ENCODE data around the gene RHCG.
A peak's percentile ranks its signal among the peaks of the same experiment; 100 is the strongest.

Gene RHCG

DNA sequence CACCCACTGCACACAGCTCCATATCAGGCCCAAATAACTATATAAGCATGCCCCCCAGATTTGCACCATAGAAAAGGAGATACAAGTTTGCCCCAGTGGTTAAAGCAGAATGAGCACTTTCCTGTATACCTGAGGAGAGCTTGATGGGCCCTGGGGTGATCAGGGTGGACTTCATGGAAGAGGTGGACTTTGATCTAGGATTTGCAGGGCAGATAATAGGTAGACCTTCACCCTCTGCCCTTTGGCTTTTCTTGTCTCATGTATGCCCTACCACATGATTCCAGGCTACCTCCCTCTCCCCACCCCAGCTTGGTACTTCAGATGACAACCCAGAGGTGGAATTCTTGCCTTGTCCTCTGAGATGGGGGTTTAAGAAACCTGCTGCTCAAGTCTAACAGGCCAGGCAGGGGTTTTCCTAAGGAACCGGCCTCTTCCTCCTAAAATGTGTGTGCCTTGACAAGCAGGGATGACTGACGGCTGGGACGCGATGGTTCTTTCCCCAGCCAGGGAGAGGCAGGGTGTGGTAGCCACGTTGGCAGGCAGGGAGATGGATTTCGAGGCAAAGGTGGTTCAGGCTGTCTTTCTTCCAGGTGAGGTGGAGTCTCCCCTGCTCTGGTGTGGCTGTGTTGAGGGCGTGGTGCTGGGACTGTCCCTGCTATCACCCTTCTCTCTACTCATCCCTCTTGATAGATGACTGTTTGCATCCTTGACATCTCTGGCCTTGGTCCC is 6.6 kb upstream of the RHCG start:
- DNase-seq = no peak

- DNase-seq = no peak
Observed at GRCh38 chr15:89501646-89502045, 5.3 kb upstream of the RHCG start.

DNA sequence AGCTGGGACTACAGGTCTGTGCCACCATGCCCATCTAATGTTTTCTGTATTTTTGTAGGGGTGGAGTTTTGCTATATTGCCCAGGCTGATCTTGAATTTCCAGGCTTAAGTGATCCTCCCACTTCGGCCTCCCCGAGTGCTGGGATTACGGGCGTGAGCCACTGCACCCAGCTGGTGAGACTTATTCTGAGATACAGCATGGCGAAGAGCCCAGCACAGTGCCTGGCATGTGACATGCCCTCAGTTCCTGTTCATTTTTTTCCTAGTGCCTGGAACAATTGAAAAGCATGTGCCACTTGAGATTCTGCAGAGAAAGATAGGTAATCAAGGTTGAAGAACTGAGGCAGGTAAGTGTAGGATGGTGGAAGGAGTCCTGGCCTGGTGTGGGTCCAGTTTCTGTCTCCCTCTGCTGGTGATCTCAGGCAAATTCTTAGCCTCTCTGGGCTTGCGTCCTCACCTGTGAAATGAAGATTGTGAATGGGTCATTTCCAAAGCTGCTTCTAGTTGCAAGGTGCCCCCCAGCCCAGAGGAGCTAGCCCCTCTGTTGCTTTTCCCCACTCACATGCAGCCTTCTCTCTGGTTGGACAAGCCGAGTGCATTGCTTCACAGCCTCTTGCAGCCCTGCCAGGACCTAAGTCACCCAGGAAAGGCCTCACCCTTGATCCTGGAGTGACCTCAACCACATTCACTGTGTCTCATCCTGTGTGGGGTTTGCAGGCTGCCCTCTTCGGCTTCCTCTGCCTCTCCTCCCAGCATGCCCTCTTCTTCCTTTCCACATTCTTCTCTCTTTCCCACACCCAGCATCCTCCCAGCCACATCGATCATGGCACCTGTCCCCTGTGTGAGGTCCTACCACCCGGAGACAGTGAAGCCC is 4.3 kb upstream of the RHCG start:
- no peak for DNase-seq

GRCh38 chr15:89499156-89499555 is 2.8 kb upstream of the RHCG start:
- DNase-seq = no peak

DNA sequence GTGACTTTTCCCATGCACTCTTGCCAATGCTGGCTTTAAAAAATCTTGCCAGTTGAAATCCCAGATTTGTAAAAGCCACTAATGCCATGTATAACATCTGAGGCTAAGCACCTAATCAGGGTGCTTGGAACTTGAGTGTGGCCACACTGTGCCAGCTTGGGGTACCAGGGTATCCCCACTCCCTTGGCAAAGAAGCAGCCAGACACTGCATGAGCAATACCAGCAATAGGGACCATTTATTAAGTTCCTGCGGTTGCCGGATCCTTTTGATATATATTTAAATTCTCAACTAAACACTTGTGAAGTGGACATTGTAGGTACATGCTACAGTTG is 2.2 kb upstream of the RHCG start:
- DNase-seq = no peak

GRCh38 chr15:89497231-89497630 is 848 bp upstream of the RHCG start:
- DNase-seq = no peak

DNA sequence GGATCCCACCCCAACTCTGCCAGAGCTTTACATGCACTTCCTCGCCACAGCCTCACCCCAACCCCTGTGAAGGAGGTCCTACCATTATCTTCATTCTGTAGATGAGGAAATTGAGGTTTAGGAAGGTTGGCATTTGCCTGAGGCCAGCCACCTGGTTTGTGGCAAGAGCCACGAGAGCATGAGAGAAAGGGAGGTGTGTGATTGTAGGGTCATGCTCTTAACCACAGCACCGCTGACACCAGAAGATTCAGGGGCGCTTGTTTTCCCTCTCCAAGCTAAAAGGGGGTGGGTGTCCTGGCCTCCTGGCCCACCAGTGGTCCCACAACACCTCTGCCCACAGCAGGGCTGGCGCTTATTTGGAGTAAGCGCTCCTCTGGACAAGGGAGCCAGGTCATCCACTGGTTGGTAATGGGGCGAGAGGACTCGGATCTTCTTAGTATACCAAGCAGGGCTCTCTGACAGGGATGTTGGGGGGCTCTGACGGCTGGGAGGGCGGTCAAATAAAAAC is 691 bp downstream of the RHCG start:
- DNase-seq = no peak

DNA sequence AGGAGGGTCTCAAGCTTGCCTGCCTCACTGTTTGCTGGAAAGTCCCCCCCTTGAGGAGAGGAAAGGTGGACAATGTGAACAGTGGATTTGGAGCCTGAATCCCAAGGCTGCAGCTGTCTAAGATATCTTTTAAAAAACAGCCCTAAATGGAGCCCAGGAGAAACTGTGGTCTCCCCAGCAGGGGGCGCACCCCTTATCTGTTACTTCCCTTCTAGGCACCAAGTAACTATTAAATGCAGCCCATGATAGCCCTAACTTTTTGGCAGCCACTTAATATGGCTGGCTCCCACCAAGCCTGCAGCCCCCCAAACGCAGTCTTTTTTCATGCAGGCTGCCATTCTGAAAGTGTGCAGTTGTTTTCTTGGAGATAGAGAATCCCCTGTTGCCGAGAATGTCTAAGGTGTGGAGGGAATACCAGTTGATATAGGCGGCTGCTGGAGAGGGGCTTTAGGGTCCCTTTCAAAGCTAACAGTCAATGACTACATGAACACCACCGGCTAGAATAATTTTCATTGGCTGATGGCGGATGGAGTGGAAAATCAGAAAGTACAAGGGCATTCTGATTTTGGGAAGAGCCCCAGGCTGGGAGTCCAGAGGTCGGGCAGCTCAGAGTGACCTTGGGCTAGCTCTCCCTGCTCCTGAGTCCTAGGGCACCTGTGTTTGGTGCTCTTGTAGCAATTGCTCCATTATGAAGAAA is 1.3 kb downstream of the RHCG start:
- no peak for DNase-seq

DNA sequence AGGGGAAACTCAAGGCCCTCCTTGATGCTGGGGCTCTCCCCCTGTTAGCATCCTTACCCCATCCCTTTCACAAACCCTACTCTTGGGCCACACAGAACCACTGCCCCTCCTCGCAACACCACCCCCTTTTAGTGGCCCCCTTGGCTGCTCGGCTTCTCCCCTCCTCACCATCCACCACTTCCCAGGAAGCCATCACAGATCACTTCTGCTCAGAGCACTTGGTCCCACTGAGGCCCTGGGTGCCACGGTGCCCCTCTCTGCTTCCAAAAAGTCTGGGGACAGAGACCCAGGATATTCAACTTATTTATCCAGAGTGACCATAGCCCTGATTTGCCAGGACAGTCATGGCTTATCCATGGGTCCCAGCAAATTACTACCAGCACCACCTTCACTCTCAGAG is 2.4 kb downstream of the RHCG start:
- DNase-seq = no peak

GRCh38 chr15:89492934-89493631 is 3.3 kb downstream of the RHCG start:
- DNase-seq = no peak

DNA sequence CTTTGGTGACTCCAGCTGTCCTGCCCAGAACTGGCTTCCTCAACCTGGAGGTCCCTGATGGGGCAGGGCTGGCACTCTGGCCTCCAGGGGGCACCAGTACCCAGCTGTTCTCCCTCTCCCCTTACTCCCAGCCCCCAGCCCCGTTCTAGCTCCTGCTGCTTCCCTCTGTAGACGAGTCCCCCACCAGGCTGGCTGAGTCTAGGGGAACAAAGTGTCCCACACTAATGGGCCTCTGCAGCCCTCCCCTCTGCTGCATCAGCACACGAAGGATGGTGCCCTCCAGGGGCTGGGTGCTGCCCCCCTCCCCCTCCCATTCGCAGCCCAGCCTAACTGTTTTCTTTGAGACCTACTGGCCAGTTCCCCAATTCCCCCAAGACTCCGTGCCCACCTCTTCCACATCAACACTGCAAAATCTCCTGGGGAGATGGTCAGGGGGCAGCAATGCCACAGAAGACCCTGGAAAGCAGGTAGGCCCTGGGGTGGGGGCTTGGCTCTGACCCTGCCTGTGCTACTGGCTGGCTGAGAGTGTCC is 4.2 kb downstream of the RHCG start:
- DNase-seq = no peak

DNA sequence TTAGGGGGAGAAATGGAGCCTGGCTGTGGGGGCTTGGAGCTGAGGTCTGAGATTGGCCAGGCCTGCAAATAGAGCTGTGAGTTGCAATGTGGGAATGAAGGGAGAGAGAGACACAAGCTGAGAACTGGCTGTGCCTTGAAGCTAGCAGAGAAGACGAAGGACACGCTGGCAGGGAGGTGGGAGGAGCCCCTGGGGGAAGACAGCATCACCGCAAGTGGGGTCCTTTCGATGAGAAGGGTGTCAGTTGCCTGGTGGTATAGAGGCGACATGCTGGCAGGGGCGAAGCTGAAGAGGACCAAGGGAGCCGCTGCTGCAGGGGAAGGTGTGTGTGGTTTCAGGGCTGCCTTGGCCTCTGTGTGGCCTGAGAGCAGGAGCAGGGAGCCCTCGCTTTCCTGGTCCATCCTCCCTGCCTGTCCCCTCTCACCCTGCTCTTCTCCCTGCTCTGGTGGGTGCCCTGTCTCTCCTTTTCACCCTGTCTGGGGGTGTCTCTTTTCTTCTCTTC is 5.5 kb downstream of the RHCG start:
- no peak for DNase-seq

- no peak for DNase-seq
Observed at GRCh38 chr15:89490081-89490813, 6.1 kb downstream of the RHCG start.

DNA sequence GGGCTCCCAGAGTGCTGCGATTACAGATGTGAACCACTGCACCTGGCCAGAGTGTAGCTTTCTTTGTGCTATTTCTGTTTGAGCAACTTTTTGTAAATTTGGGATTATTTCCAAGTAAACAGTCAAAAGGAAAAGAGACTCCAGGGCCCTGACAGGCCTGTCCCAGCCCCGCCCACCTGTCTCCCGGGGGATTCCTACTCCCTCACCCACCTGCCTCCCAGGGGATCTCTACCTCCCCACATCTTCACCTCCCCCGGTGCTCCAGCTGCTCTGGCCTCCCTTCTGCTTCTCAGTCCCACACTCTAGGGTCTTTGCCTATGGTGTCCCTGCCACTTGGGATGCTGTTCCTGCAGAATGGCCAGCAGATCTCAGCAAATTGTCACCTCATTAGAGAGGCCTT is 7.0 kb downstream of the RHCG start:
- no peak for DNase-seq

DNA sequence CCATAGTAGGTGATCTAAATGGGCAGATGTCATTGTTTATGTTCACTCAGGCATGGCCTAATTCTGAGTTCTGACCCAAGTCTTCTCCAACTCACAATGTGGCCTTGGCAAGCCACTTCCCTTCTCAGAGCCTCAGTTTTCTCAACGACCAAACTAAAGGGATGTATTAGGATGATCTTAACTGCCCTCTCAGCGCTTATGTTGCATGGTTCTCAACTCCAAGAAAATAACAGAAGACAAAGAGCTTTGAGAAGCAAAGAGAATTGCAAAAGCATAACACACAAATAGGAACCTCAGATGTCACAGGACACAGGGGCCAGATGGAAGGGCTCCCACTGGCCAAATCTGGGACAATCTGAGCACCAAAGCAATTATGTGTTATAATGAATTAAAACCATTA is 8.6 kb downstream of the RHCG start:
- DNase-seq = no peak

- DNase-seq = peak; percentile 27
Observed at GRCh38 chr15:89486726-89487050, 9.7 kb downstream of the RHCG start.

DNA sequence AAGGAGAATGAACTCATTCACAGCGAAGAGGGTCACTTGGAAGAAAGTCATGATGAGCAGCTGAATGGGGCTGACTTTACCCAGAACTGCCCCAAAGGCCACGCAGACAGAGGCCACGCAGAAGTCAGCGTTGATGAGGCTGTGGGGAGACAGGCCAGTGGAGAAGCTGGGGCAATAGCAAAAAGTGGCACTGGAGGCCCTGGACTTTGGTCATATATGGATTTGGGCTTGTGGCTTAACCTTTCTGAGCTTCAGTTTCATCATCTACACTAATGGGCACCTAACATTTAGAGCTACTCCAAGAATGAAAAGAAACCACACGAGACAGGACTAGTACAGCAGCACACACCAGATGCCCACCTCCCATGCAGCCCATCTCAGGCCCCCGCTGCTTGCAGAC is 13.3 kb downstream of the RHCG start:
- no peak for DNase-seq

GRCh38 chr15:89482139-89482538 is 14.2 kb downstream of the RHCG start:
- no peak for DNase-seq

GRCh38 chr15:89480505-89480904 is 15.9 kb downstream of the RHCG start:
- no peak for DNase-seq

- DNase-seq = no peak
Observed at GRCh38 chr15:89479173-89479572, 17.2 kb downstream of the RHCG start.

GRCh38 chr15:89477411-89478242 is 18.8 kb downstream of the RHCG start:
- DNase-seq = no peak
